NB4 (cell line): Measurements from ENCODE around the gene DSCAM.

Source experiments
- MAX ChIP-seq: IDR thresholded peaks from 2 replicates; pipeline ENCODE4 v1.6.1; 2011; ENCODE audit warnings: low read depth, low read length
- POLR2A ChIP-seq: IDR thresholded peaks from 2 replicates; pipeline ENCODE4 v1.6.1; 2011; ENCODE audit warnings: mild to moderate bottlenecking; ENCODE audit not compliant: insufficient read length; ENCODE audit errors: extremely low read depth
- TF ChIP-seq, protein P1 (sequence below): IDR thresholded peaks from one replicate; pipeline ENCODE4 v1.5.1; 2012; ENCODE audit warnings: low read depth, low read length

- TF ChIP-seq, protein P1, sequence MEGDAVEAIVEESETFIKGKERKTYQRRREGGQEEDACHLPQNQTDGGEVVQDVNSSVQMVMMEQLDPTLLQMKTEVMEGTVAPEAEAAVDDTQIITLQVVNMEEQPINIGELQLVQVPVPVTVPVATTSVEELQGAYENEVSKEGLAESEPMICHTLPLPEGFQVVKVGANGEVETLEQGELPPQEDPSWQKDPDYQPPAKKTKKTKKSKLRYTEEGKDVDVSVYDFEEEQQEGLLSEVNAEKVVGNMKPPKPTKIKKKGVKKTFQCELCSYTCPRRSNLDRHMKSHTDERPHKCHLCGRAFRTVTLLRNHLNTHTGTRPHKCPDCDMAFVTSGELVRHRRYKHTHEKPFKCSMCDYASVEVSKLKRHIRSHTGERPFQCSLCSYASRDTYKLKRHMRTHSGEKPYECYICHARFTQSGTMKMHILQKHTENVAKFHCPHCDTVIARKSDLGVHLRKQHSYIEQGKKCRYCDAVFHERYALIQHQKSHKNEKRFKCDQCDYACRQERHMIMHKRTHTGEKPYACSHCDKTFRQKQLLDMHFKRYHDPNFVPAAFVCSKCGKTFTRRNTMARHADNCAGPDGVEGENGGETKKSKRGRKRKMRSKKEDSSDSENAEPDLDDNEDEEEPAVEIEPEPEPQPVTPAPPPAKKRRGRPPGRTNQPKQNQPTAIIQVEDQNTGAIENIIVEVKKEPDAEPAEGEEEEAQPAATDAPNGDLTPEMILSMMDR = no peak
- TF ChIP-seq POLR2A (no peak), MAX (no peak)
Observed at GRCh38 chr21:39969691-39970364, 877.1 kb downstream of the DSCAM start.
